ENCODE data around the gene FAM114A1.
A peak's percentile ranks its signal among the peaks of the same experiment; 100 is the strongest.

The FAM114A1 gene

GRCh38 chr4:38898245-38898644 lies 30.6 kb downstream of the FAM114A1 start (continued):
- TF ChIP-seq, protein P1, sequence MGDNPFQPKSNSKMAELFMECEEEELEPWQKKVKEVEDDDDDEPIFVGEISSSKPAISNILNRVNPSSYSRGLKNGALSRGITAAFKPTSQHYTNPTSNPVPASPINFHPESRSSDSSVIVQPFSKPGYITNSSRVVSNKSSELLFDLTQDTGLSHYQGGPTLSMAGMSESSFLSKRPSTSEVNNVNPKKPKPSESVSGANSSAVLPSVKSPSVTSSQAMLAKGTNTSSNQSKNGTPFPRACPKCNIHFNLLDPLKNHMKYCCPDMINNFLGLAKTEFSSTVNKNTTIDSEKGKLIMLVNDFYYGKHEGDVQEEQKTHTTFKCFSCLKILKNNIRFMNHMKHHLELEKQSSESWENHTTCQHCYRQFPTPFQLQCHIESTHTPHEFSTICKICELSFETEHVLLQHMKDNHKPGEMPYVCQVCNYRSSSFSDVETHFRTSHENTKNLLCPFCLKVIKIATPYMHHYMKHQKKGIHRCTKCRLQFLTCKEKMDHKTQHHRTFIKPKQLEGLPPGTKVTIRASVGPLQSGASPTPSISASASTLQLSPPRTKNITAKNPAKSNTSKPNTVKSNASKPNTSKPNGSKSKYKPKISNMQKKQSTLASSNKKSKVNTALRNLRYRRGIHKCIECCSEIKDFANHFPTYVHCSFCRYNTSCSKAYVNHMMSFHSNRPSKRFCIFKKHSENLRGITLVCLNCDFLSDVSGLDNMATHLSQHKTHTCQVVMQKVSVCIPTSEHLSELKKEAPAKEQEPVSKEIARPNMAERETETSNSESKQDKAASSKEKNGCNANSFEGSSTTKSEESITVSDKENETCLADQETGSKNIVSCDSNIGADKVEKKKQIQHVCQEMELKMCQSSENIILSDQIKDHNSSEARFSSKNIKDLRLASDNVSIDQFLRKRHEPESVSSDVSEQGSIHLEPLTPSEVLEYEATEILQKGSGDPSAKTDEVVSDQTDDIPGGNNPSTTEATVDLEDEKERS (tag by site-specific recombination; IDR thresholded peaks at IDR 0.05), result no peak
- TF ChIP-seq ZNF132 (tag by site-specific recombination; IDR thresholded peaks at IDR 0.05; ENCODE audit: borderline replicate concordance), result no peak
- no peak for TF ChIP-seq ZBTB48 (tag by site-specific recombination; IDR thresholded peaks at IDR 0.05)
- TF ChIP-seq ZBTB44 (tag by site-specific recombination; IDR thresholded peaks at IDR 0.05), result no peak
- no peak for TF ChIP-seq ZNF266 (tag by site-specific recombination; IDR thresholded peaks at IDR 0.05; ENCODE audit: low read depth)
- TF ChIP-seq ZNF354C (tag by site-specific recombination; IDR thresholded peaks at IDR 0.05; ENCODE audit: borderline replicate concordance, low read depth), result no peak
- TF ChIP-seq, protein P2, sequence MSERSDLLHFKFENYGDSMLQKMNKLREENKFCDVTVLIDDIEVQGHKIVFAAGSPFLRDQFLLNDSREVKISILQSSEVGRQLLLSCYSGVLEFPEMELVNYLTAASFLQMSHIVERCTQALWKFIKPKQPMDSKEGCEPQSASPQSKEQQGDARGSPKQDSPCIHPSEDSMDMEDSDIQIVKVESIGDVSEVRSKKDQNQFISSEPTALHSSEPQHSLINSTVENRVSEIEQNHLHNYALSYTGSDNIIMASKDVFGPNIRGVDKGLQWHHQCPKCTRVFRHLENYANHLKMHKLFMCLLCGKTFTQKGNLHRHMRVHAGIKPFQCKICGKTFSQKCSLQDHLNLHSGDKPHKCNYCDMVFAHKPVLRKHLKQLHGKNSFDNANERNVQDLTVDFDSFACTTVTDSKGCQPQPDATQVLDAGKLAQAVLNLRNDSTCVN (tag by site-specific recombination; optimal IDR thresholded peaks at IDR 0.05), result no peak
- TF ChIP-seq ZNF426 (tag by site-specific recombination; IDR thresholded peaks at IDR 0.05), result no peak
- TF ChIP-seq ZNF837 (tag by site-specific recombination; IDR thresholded peaks at IDR 0.05), result no peak

DNA sequence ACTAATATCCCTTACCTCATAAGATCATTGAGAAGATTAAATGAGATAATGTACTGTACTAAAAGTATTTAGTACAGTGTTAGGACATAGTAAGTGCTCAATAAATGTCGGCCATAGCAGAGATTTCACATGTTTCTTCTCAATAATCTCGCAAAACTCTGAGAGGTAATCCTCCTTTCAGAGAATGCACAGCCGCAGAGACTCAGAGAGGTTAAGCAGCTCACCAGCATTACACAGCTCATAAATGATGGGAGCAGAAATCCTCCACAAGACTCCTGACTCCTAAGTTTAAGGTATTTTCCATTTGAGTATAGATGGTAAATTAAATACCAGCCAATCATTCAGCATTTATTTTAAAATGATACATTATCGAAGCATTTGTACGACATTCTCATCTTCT lies 34.6 kb downstream of the FAM114A1 start:
- H3K4me1 ChIP-seq (ENCODE audit: control insufficient read depth, insufficient read depth, low read length), result no peaks in the 10 kb centered on the region
- no peak overlapping the region for H3K4me3 ChIP-seq (ENCODE audit: low read depth, low read length)
- peaks cover 0 to 30% of the 10 kb centered on the region in 2 experiments; a peak in 1 of 3 replicates for H3K36me3 ChIP-seq (ENCODE audit: control insufficient read depth in 2 of 2, insufficient read depth in 1 of 2, low read length in 2 of 2)
- no peak overlapping the region for H3K27ac ChIP-seq (ENCODE audit: extremely low read depth, low read depth, low read length)
- TF ChIP-seq ZNF112 (tag by site-specific recombination; IDR thresholded peaks at IDR 0.05) (no peak), ZNF324 (tag by site-specific recombination; IDR thresholded peaks at IDR 0.05) (no peak), ZNF664 (tag by site-specific recombination; IDR thresholded peaks at IDR 0.05) (peak; percentile 72)
- no peaks in the 10 kb centered on the region for H3K9me3 ChIP-seq (ENCODE audit: control insufficient read depth, insufficient read depth, low read depth, low read length)
- CTCF ChIA-PET, result interaction anchor here (0.6 to 6.7 kb wide), 21 partner anchors 12 to 879 kb away, joined by 3 to 87 read pairs (median 3); partner anchors contain the start of gene TLR10
- POLR2A ChIA-PET, result interaction anchor here (0.6 kb wide), 1 partner anchor 142 kb away, joined by 4 read pairs; no protein-coding TSS in a partner anchor

- no peaks in the 10 kb centered on the region for H3K4me1 ChIP-seq (ENCODE audit: control insufficient read depth, insufficient read depth, low read length)
- H3K36me3 ChIP-seq (ENCODE audit: control insufficient read depth in 2 of 2, insufficient read depth in 1 of 2, low read length in 2 of 2), result peaks cover 0 to 31% of the 10 kb centered on the region in 2 experiments; a peak in 1 of 3 replicates
- ChIA-PET POLR2A (interaction anchor here (0.6 kb wide), 1 partner anchor 142 kb away, joined by 4 read pairs; no protein-coding TSS in a partner anchor), CTCF (interaction anchor here (0.5 to 6.7 kb wide), 28 partner anchors 10 to 1629 kb away, joined by 3 to 87 read pairs (median 3); no protein-coding TSS in a partner anchor)
- no peaks in the 10 kb centered on the region for H3K9me3 ChIP-seq (ENCODE audit: control insufficient read depth, insufficient read depth, low read depth, low read length)
- TF ChIP-seq ZNF654 (tag by site-specific recombination; IDR thresholded peaks at IDR 0.05; ENCODE audit: low read depth) (peak; percentile 63), ZNF623 (tag by site-specific recombination; IDR thresholded peaks at IDR 0.05) (no peak)
- no peak overlapping the region for H3K27ac ChIP-seq (ENCODE audit: extremely low read depth, low read depth, low read length)
- no peak overlapping the region for H3K4me3 ChIP-seq (ENCODE audit: low read depth, low read length)
Measured at GRCh38 chr4:38902695-38903094, 35.1 kb downstream of the FAM114A1 start.

Measured in HEK293 (cell line).